T-helper 17 cell (primary cell): ENCODE data around the gene OXLD1. TPM values are rescaled to one million over a fixed set of nuclear protein-coding genes. Genes with fewer than 3 reads are reported as not detected.

Experiments used
- ATAC-seq: fragments of 150-1000 bp; cut with Tn5 transposase; 2 replicates; pipeline ENCODE4 v1.10.0; 2021; ENCODE audit warnings: mild to moderate bottlenecking, moderate library complexity
- DNase-seq, 3 donors: peaks; one replicate each; pipeline versions ENCODE4 v3.0.0 to v3.0.0-alpha.2; 2020 to 2021
- H3K9me3 ChIP-seq: one replicate; pipeline ENCODE4 v1.7.0; 2013; ENCODE audit warnings: low read length, mild to moderate bottlenecking; ENCODE audit not compliant: control insufficient read depth, poor library complexity, severe bottlenecking
- H3K27ac Mint-ChIP-seq: one replicate; pipeline ENCODE4 v1.8.0; 2022; ENCODE audit warnings: mild to moderate bottlenecking, moderate library complexity, mixed read lengths
- H3K27me3 Mint-ChIP-seq: one replicate; pipeline ENCODE4 v1.8.0; 2022; ENCODE audit warnings: mixed read lengths
- H3K36me3 Mint-ChIP-seq: one replicate; pipeline ENCODE4 v1.8.0; 2022; ENCODE audit warnings: low read depth, mixed read lengths
- H3K4me1 Mint-ChIP-seq: one replicate; pipeline ENCODE4 v1.8.0; 2022; ENCODE audit warnings: mild to moderate bottlenecking, mixed read lengths
- H3K4me3 Mint-ChIP-seq: one replicate; pipeline ENCODE4 v1.8.0; 2022; ENCODE audit warnings: mild to moderate bottlenecking, moderate library complexity, mixed read lengths
- total RNA-seq, 4 donors: library from RNA in 2 of 4; stranded (reverse) in 2 of 4; gene quantifications; one replicate each; pipeline ENCODE4 v1.2.3 and lab custom pipeline; 2022 to 2026

Gene OXLD1
- total RNA-seq, 2 donors from 2014 or later: 32.8 to 34.4 TPM

- DNase-seq: no peak
- H3K4me1 Mint-ChIP-seq: peaks cover 27% of the 10 kb centered on the region
- H3K4me3 Mint-ChIP-seq: no peak overlapping the region
Observed at GRCh38 chr17:81662002-81662401, 4.4 kb downstream of the OXLD1 start.

GRCh38 chr17:81660441-81660840 lies 6.0 kb downstream of the OXLD1 start:
- H3K9me3 ChIP-seq: no peaks in the 10 kb centered on the region
- no peak for DNase-seq
- Mint-ChIP-seq H3K27me3 (no peaks in the 10 kb centered on the region), H3K27ac (peak overlapping the region; percentile 11), H3K4me3 (no peak overlapping the region), H3K36me3 (no peaks in the 10 kb centered on the region), H3K4me1 (peaks cover 21% of the 10 kb centered on the region)
- no peak for ATAC-seq

More at GRCh38 chr17:81662002-81662401, 4.4 kb downstream of the OXLD1 start:
- Mint-ChIP-seq H3K27me3 (no peaks in the 10 kb centered on the region), H3K36me3 (no peaks in the 10 kb centered on the region), H3K27ac (peak overlapping the region; percentile 91)
- no peaks in the 10 kb centered on the region for H3K9me3 ChIP-seq
- no peak for ATAC-seq

- Mint-ChIP-seq H3K27me3 (peaks cover 1% of the 10 kb centered on the region), H3K27ac (no peak overlapping the region), H3K4me1 (peaks cover 16% of the 10 kb centered on the region), H3K36me3 (no peaks in the 10 kb centered on the region), H3K4me3 (no peak overlapping the region)
- ATAC-seq: no peak
- no peaks in the 10 kb centered on the region for H3K9me3 ChIP-seq
- no peak for DNase-seq
Observed at GRCh38 chr17:81659038-81659437, 7.4 kb downstream of the OXLD1 start.

GRCh38 chr17:81656835-81657234 lies 9.6 kb downstream of the OXLD1 start:
- no peak for DNase-seq
- no peak overlapping the region for H3K4me3 Mint-ChIP-seq
- peaks cover 13% of the 10 kb centered on the region for H3K4me1 Mint-ChIP-seq

GRCh38 chr17:81656118-81656743 lies 10.2 kb downstream of the OXLD1 start, which contains the start of gene PDE6G:
PDE6G (minus strand) TSS chr17:81656542; CDS start chr17:81653305, 3,237 bp downstream.
- H3K4me3 Mint-ChIP-seq: no peak within 1 kb of the TSS
- H3K9me3 ChIP-seq: no peaks in the 10 kb centered on the region
- ATAC-seq: no peak
- DNase-seq: no peak
- peaks cover 2% of the 10 kb centered on the region for H3K36me3 Mint-ChIP-seq
- H3K4me1 Mint-ChIP-seq: peaks cover 15% of the 10 kb centered on the region
- peaks cover 12% of the 10 kb centered on the region for H3K27me3 Mint-ChIP-seq
- no peak within 1 kb of the TSS for H3K27ac Mint-ChIP-seq

More at GRCh38 chr17:81656835-81657234, 9.6 kb downstream of the OXLD1 start:
- no peaks in the 10 kb centered on the region for H3K9me3 ChIP-seq
- ATAC-seq: no peak
- Mint-ChIP-seq H3K27ac (no peak overlapping the region), H3K27me3 (peaks cover 8% of the 10 kb centered on the region), H3K36me3 (peaks cover under 1% of the 10 kb centered on the region)

GRCh38 chr17:81655378-81656117 lies 10.9 kb downstream of the OXLD1 start:
- H3K27me3 Mint-ChIP-seq: peaks cover 12% of the 10 kb centered on the region
- ATAC-seq (no peak), DNase-seq (no peak)
- peaks cover 2% of the 10 kb centered on the region for H3K36me3 Mint-ChIP-seq
- H3K27ac Mint-ChIP-seq: no peak overlapping the region
- H3K9me3 ChIP-seq: no peaks in the 10 kb centered on the region
- H3K4me1 Mint-ChIP-seq: peaks cover 15% of the 10 kb centered on the region
- no peak overlapping the region for H3K4me3 Mint-ChIP-seq

- no peak for ATAC-seq
- Mint-ChIP-seq H3K27ac (peak overlapping the region; percentile 2), H3K4me3 (peak overlapping the region; percentile 63), H3K36me3 (peaks cover 2% of the 10 kb centered on the region), H3K27me3 (peaks cover 12% of the 10 kb centered on the region), H3K4me1 (peaks cover 15% of the 10 kb centered on the region)
- no peak for DNase-seq
- no peaks in the 10 kb centered on the region for H3K9me3 ChIP-seq
Observed at GRCh38 chr17:81652906-81653771, 13.3 kb downstream of the OXLD1 start.

- H3K9me3 ChIP-seq: no peaks in the 10 kb centered on the region
- no peak overlapping the region for H3K4me3 Mint-ChIP-seq
- H3K27ac Mint-ChIP-seq: no peak overlapping the region
- H3K36me3 Mint-ChIP-seq: peaks cover 2% of the 10 kb centered on the region
- DNase-seq: no peak
- peaks cover 12% of the 10 kb centered on the region for H3K27me3 Mint-ChIP-seq
- ATAC-seq: no peak
- peaks cover 7% of the 10 kb centered on the region for H3K4me1 Mint-ChIP-seq
Observed at GRCh38 chr17:81651692-81652091, 14.7 kb downstream of the OXLD1 start.

GRCh38 chr17:81650951-81651350 lies 15.5 kb downstream of the OXLD1 start:
- H3K4me1 Mint-ChIP-seq: peaks cover 6% of the 10 kb centered on the region
- no peak overlapping the region for H3K4me3 Mint-ChIP-seq
- no peak overlapping the region for H3K27ac Mint-ChIP-seq
- ATAC-seq (no peak), DNase-seq (no peak)
- peaks cover 2% of the 10 kb centered on the region for H3K36me3 Mint-ChIP-seq
- peaks cover 12% of the 10 kb centered on the region for H3K27me3 Mint-ChIP-seq
- H3K9me3 ChIP-seq: no peaks in the 10 kb centered on the region

GRCh38 chr17:81648707-81649085 lies 17.7 kb downstream of the OXLD1 start:
- Mint-ChIP-seq H3K4me1 (peaks cover 6% of the 10 kb centered on the region), H3K36me3 (peaks cover 2% of the 10 kb centered on the region)
- ATAC-seq: no peak

GRCh38 chr17:81648013-81648706 lies 18.2 kb downstream of the OXLD1 start:
- peaks cover 3% of the 10 kb centered on the region for H3K4me1 Mint-ChIP-seq
- H3K4me3 Mint-ChIP-seq: no peak overlapping the region
- peaks cover 2% of the 10 kb centered on the region for H3K36me3 Mint-ChIP-seq
- H3K27ac Mint-ChIP-seq: no peak overlapping the region
- H3K9me3 ChIP-seq: no peaks in the 10 kb centered on the region
- no peak for ATAC-seq
- H3K27me3 Mint-ChIP-seq: peaks cover 6% of the 10 kb centered on the region
- no peak for DNase-seq

More at GRCh38 chr17:81648707-81649085, 17.7 kb downstream of the OXLD1 start:
- peaks cover 8% of the 10 kb centered on the region for H3K27me3 Mint-ChIP-seq
- no peak overlapping the region for H3K4me3 Mint-ChIP-seq
- no peaks in the 10 kb centered on the region for H3K9me3 ChIP-seq
- DNase-seq: no peak
- H3K27ac Mint-ChIP-seq: no peak overlapping the region

- Mint-ChIP-seq H3K36me3 (peaks cover 2% of the 10 kb centered on the region), H3K27ac (no peak overlapping the region), H3K4me3 (no peak overlapping the region), H3K4me1 (peaks cover 3% of the 10 kb centered on the region), H3K27me3 (peaks cover 6% of the 10 kb centered on the region)
- DNase-seq: no peak
- no peaks in the 10 kb centered on the region for H3K9me3 ChIP-seq
- no peak for ATAC-seq
Observed at GRCh38 chr17:81647640-81648012, 18.8 kb downstream of the OXLD1 start.
